Measurements from ENCODE around the gene CCDC78. TPM values are rescaled to one million over a fixed set of nuclear protein-coding genes. Genes with fewer than 3 reads are reported as not detected.

Gene CCDC78
- total RNA-seq, 1 experiment from 2014 or later: 0.59 TPM

GRCh38 chr16:674968-675883 is 51.0 kb downstream of the CCDC78 start, which contains the start of gene RHBDL1:
Gene RHBDL1 (plus strand): TSS chr16:675671. CDS start chr16:675791, 120 bp downstream.
- DNase-seq: no peak
- H3K27me3 ChIP-seq: no peaks in the 10 kb centered on the region
- peaks cover 40% of the 10 kb centered on the region for H3K36me3 ChIP-seq
- H3K9me3 ChIP-seq: no peaks in the 10 kb centered on the region
- H3K4me3 ChIP-seq: no peak within 1 kb of the TSS

- Histone ChIP-seq H3K4me3 (no peak overlapping the region), H3K27me3 (no peaks in the 10 kb centered on the region), H3K9me3 (no peaks in the 10 kb centered on the region), H3K36me3 (peaks cover 49% of the 10 kb centered on the region)
- no peak for DNase-seq
Measured at GRCh38 chr16:674214-674881, 51.9 kb downstream of the CCDC78 start.

- no peak for DNase-seq
- H3K4me3 ChIP-seq: no peak overlapping the region
- no peaks in the 10 kb centered on the region for H3K9me3 ChIP-seq
- H3K27me3 ChIP-seq: no peaks in the 10 kb centered on the region
- H3K36me3 ChIP-seq: peaks cover 55% of the 10 kb centered on the region
Measured at GRCh38 chr16:673399-673991, 52.7 kb downstream of the CCDC78 start.

GRCh38 chr16:672851-673250 is 53.4 kb downstream of the CCDC78 start:
- H3K27me3 ChIP-seq: no peaks in the 10 kb centered on the region
- H3K9me3 ChIP-seq: no peaks in the 10 kb centered on the region
- H3K36me3 ChIP-seq: peaks cover 59% of the 10 kb centered on the region
- DNase-seq: no peak
- H3K4me3 ChIP-seq: no peak overlapping the region

Other genes starting within 250 kb of the CCDC78 start
- 42.2 and 55.9 TPM in 2 replicates for gene CAPN15, start 198.7 kb downstream of the CCDC78 start, total RNA-seq (2014; rRNA removed; shearing (Covaris generic); ENCODE audit: low replicate concordance)
- not detected in 2 replicates for gene PRR35, start 166.0 kb downstream of the CCDC78 start, total RNA-seq (2014; rRNA removed; shearing (Covaris generic); ENCODE audit: low replicate concordance)
- not detected in 2 replicates for gene NHLRC4, start 159.4 kb downstream of the CCDC78 start, total RNA-seq (2014; rRNA removed; shearing (Covaris generic); ENCODE audit: low replicate concordance)
- gene PIGQ, start 156.5 kb downstream of the CCDC78 start, total RNA-seq (2014; rRNA removed; shearing (Covaris generic); ENCODE audit: low replicate concordance): 13.1 and 31.7 TPM in 2 replicates
- gene RAB40C, start 136.4 kb downstream of the CCDC78 start, total RNA-seq (2014; rRNA removed; shearing (Covaris generic); ENCODE audit: low replicate concordance): 12.4 and 20.8 TPM in 2 replicates
- gene WFIKKN1, start 95.5 kb downstream of the CCDC78 start, total RNA-seq (2014; rRNA removed; shearing (Covaris generic); ENCODE audit: low replicate concordance): not detected in 2 replicates
- 145 and 183 TPM in 2 replicates for gene METTL26, start 90.1 kb downstream of the CCDC78 start, total RNA-seq (2014; rRNA removed; shearing (Covaris generic); ENCODE audit: low replicate concordance)
- 22.2 and 50.3 TPM in 2 replicates for gene MCRIP2, start 84.6 kb downstream of the CCDC78 start, total RNA-seq (2014; rRNA removed; shearing (Covaris generic); ENCODE audit: low replicate concordance)
- 6.0 and 17.3 TPM in 2 replicates for gene WDR90, start 77.1 kb downstream of the CCDC78 start, total RNA-seq (2014; rRNA removed; shearing (Covaris generic); ENCODE audit: low replicate concordance)
- gene RHOT2, start 58.3 kb downstream of the CCDC78 start, total RNA-seq (2014; rRNA removed; shearing (Covaris generic); ENCODE audit: low replicate concordance): 48.7 and 72.8 TPM in 2 replicates
- 0.16 TPM in 1 of 2 replicates, not detected in the other for gene RHBDL1, start 50.8 kb downstream of the CCDC78 start, total RNA-seq (2014; rRNA removed; shearing (Covaris generic); ENCODE audit: low replicate concordance)
- gene STUB1, start 46.0 kb downstream of the CCDC78 start, total RNA-seq (2014; rRNA removed; shearing (Covaris generic); ENCODE audit: low replicate concordance): 301 and 418 TPM in 2 replicates
- 15.1 and 66.3 TPM in 2 replicates for gene JMJD8, start 42.1 kb downstream of the CCDC78 start, total RNA-seq (2014; rRNA removed; shearing (Covaris generic); ENCODE audit: low replicate concordance)
- 8.0 and 8.2 TPM in 2 replicates for gene WDR24, start 36.0 kb downstream of the CCDC78 start, total RNA-seq (2014; rRNA removed; shearing (Covaris generic); ENCODE audit: low replicate concordance)
- gene FBXL16, start 20.6 kb downstream of the CCDC78 start, total RNA-seq (2014; rRNA removed; shearing (Covaris generic); ENCODE audit: low replicate concordance): 0.16 and 0.67 TPM in 2 replicates
- 33.7 and 71.7 TPM in 2 replicates for gene METRN, start 11.3 kb downstream of the CCDC78 start, total RNA-seq (2014; rRNA removed; shearing (Covaris generic); ENCODE audit: low replicate concordance)
- 27.0 and 44.0 TPM in 2 replicates for gene ANTKMT, start 5.3 kb downstream of the CCDC78 start, total RNA-seq (2014; rRNA removed; shearing (Covaris generic); ENCODE audit: low replicate concordance)
- 9.4 and 13.3 TPM in 2 replicates for gene HAGHL, start 663 bp upstream of the CCDC78 start, total RNA-seq (2014; rRNA removed; shearing (Covaris generic); ENCODE audit: low replicate concordance)
- gene CIAO3, start 14.6 kb upstream of the CCDC78 start, total RNA-seq (2014; rRNA removed; shearing (Covaris generic); ENCODE audit: low replicate concordance): 39.0 and 72.9 TPM in 2 replicates
- gene MSLN, start 34.3 kb upstream of the CCDC78 start, total RNA-seq (2014; rRNA removed; shearing (Covaris generic); ENCODE audit: low replicate concordance): not detected in 2 replicates
- 60.9 and 77.3 TPM in 2 replicates for gene RPUSD1, start 61.9 kb upstream of the CCDC78 start, total RNA-seq (2014; rRNA removed; shearing (Covaris generic); ENCODE audit: low replicate concordance)
- gene CHTF18, start 62.2 kb upstream of the CCDC78 start, total RNA-seq (2014; rRNA removed; shearing (Covaris generic); ENCODE audit: low replicate concordance): 18.9 and 22.6 TPM in 2 replicates
- not detected in 2 replicates for gene GNG13, start 74.3 kb upstream of the CCDC78 start, total RNA-seq (2014; rRNA removed; shearing (Covaris generic); ENCODE audit: low replicate concordance)
- 8.8 and 11.1 TPM in 2 replicates for gene LMF1, start 244.5 kb upstream of the CCDC78 start, total RNA-seq (2014; rRNA removed; shearing (Covaris generic); ENCODE audit: low replicate concordance)

Measured in MG63 (cell line).